ENCODE measurements around the gene HSD17B13. TPM values are rescaled to one million over a fixed set of nuclear protein-coding genes. Genes with fewer than 3 reads are reported as not detected.
"Not testable (repeated sequence)": the region's sequence is repeated elsewhere in the genome, so short reads cannot be mapped to it uniquely, and the experiment has no call there.

HSD17B13 gene
- total RNA-seq, 1 experiment from 2014 or later: not detected

DNA sequence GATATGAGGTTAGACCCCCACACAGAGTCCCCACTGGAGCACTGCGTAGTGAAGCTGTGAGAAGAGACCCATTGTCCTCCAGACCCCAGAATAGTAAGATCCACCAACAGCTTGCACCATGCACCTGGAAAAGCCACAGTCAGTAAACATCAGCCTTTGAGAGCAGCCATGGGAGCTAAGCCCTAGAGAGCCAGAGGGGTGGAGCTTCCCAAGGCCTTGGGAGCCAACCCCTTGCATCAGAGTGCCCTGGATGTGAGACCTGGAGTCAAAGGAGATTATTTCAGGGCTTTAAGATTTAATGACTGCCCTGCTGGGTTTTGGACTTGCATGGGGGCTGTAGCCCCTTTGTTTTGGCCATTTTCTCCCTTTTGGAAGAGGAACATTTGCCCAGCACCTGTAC lies 35.7 kb downstream of the HSD17B13 start:
- DNase-seq (ENCODE audit: low spot score) (no peak), ATAC-seq (no peak)
- TF ChIP-seq, protein P1, sequence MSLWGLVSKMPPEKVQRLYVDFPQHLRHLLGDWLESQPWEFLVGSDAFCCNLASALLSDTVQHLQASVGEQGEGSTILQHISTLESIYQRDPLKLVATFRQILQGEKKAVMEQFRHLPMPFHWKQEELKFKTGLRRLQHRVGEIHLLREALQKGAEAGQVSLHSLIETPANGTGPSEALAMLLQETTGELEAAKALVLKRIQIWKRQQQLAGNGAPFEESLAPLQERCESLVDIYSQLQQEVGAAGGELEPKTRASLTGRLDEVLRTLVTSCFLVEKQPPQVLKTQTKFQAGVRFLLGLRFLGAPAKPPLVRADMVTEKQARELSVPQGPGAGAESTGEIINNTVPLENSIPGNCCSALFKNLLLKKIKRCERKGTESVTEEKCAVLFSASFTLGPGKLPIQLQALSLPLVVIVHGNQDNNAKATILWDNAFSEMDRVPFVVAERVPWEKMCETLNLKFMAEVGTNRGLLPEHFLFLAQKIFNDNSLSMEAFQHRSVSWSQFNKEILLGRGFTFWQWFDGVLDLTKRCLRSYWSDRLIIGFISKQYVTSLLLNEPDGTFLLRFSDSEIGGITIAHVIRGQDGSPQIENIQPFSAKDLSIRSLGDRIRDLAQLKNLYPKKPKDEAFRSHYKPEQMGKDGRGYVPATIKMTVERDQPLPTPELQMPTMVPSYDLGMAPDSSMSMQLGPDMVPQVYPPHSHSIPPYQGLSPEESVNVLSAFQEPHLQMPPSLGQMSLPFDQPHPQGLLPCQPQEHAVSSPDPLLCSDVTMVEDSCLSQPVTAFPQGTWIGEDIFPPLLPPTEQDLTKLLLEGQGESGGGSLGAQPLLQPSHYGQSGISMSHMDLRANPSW (CRISPR knock-in tag; conservative IDR thresholded peaks at IDR 0.05; ENCODE audit: low read depth): no peak
- TF ChIP-seq CREB1 (CRISPR knock-in tag; IDR thresholded peaks at IDR 0.05) (no peak), ZNF219 (CRISPR knock-in tag; IDR thresholded peaks at IDR 0.05; ENCODE audit: borderline replicate concordance) (no peak), ETV6 (CRISPR knock-in tag; IDR thresholded peaks at IDR 0.05) (no peak), RORB (CRISPR knock-in tag; IDR thresholded peaks at IDR 0.05) (no peak), SOX15 (CRISPR knock-in tag; IDR thresholded peaks at IDR 0.05) (no peak), IRF2 (CRISPR knock-in tag; IDR thresholded peaks at IDR 0.05; ENCODE audit: borderline replicate concordance, low read depth) (no peak), HMGA2 (CRISPR knock-in tag; IDR thresholded peaks at IDR 0.05) (no peak), TEAD1 (CRISPR knock-in tag; IDR thresholded peaks at IDR 0.05) (no peak), GTF2I (CRISPR knock-in tag; conservative IDR thresholded peaks at IDR 0.05) (no peak), JUN (CRISPR knock-in tag; IDR thresholded peaks at IDR 0.05) (no peak), MYBL2 (CRISPR knock-in tag; IDR thresholded peaks at IDR 0.05) (no peak)
- peaks cover 44% of the 10 kb centered on the region for H3K36me3 Mint-ChIP-seq
- ChIA-PET CTCF (no interaction called here), POLR2A (no interaction called here)
- peaks cover 6% of the 10 kb centered on the region for H3K27me3 Mint-ChIP-seq (ENCODE audit: low read depth)
- no peaks in the 10 kb centered on the region for H3K4me1 Mint-ChIP-seq
- no peak overlapping the region for H3K4me3 Mint-ChIP-seq
- peaks cover 54% of the 10 kb centered on the region for H3K9me3 Mint-ChIP-seq
- H3K27ac Mint-ChIP-seq: no peak overlapping the region

DNA sequence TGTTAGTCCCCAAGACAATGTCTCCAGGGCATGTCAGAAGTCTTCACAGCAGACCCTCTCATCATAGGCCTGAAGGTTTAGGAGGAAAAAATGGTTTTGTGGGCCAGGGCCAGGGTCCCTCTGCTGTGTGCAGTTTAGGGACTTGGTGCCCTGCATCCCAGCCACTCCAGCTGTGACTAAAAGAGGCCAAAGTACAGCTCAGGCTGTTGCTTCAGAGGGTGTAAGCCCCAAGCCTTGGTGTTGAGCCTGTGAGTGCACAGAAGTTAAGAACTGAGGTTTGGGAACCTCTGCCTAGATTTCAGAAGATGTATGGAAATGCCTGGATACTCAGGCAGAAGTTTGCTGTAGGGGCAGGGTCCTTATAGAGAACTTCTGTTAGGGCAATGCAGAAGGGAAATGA lies 38.4 kb downstream of the HSD17B13 start:
- H3K4me3 Mint-ChIP-seq; H3K27me3 Mint-ChIP-seq (ENCODE audit: low read depth); DNase-seq (ENCODE audit: low spot score); H3K4me1 Mint-ChIP-seq; CTCF ChIA-PET; H3K27ac Mint-ChIP-seq; POLR2A ChIA-PET; ATAC-seq: not testable (repeated sequence)
- H3K9me3 Mint-ChIP-seq: peaks cover 56% of the 10 kb centered on the region
- peaks cover 44% of the 10 kb centered on the region for H3K36me3 Mint-ChIP-seq

DNA sequence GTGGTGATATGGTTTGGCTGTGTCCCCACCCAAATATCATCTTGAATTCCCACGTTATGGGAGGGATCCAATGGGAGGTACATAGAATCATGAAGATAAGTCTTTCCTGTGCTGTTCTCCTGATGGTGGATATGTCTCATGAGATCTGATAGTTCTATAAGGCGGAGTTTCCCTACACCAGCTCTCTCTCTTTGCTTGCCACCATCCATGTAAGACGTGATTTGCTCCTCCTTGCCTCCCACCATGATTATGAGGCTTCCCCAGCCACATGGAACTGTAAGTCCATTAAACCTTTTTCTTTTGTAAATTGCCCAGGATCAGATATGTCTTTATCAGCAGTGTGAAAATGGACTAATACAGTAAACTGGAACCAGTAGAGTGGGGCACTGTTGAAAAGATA lies 39.5 kb downstream of the HSD17B13 start:
- Mint-ChIP-seq H3K36me3 (peaks cover 44% of the 10 kb centered on the region), H3K27ac (no peak overlapping the region), H3K4me3 (no peak overlapping the region), H3K9me3 (peaks cover 56% of the 10 kb centered on the region), H3K27me3 (ENCODE audit: low read depth) (peaks cover 6% of the 10 kb centered on the region), H3K4me1 (no peaks in the 10 kb centered on the region)
- TF ChIP-seq, protein P2, sequence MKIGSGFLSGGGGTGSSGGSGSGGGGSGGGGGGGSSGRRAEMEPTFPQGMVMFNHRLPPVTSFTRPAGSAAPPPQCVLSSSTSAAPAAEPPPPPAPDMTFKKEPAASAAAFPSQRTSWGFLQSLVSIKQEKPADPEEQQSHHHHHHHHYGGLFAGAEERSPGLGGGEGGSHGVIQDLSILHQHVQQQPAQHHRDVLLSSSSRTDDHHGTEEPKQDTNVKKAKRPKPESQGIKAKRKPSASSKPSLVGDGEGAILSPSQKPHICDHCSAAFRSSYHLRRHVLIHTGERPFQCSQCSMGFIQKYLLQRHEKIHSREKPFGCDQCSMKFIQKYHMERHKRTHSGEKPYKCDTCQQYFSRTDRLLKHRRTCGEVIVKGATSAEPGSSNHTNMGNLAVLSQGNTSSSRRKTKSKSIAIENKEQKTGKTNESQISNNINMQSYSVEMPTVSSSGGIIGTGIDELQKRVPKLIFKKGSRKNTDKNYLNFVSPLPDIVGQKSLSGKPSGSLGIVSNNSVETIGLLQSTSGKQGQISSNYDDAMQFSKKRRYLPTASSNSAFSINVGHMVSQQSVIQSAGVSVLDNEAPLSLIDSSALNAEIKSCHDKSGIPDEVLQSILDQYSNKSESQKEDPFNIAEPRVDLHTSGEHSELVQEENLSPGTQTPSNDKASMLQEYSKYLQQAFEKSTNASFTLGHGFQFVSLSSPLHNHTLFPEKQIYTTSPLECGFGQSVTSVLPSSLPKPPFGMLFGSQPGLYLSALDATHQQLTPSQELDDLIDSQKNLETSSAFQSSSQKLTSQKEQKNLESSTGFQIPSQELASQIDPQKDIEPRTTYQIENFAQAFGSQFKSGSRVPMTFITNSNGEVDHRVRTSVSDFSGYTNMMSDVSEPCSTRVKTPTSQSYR (CRISPR knock-in tag; IDR thresholded peaks at IDR 0.05): no peak
- TF ChIP-seq GRHL2 (CRISPR knock-in tag; IDR thresholded peaks at IDR 0.05; ENCODE audit: insufficient replicate concordance, severe bottlenecking) (no peak), TEAD1 (CRISPR knock-in tag; IDR thresholded peaks at IDR 0.05) (no peak), GABPB1 (CRISPR knock-in tag; IDR thresholded peaks at IDR 0.05) (no peak), HMGA2 (CRISPR knock-in tag; IDR thresholded peaks at IDR 0.05) (no peak)
- TF ChIP-seq, protein P3, sequence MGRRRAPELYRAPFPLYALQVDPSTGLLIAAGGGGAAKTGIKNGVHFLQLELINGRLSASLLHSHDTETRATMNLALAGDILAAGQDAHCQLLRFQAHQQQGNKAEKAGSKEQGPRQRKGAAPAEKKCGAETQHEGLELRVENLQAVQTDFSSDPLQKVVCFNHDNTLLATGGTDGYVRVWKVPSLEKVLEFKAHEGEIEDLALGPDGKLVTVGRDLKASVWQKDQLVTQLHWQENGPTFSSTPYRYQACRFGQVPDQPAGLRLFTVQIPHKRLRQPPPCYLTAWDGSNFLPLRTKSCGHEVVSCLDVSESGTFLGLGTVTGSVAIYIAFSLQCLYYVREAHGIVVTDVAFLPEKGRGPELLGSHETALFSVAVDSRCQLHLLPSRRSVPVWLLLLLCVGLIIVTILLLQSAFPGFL (CRISPR knock-in tag; IDR thresholded peaks at IDR 0.05; ENCODE audit: borderline replicate concordance): no peak
- TF ChIP-seq, protein P4, sequence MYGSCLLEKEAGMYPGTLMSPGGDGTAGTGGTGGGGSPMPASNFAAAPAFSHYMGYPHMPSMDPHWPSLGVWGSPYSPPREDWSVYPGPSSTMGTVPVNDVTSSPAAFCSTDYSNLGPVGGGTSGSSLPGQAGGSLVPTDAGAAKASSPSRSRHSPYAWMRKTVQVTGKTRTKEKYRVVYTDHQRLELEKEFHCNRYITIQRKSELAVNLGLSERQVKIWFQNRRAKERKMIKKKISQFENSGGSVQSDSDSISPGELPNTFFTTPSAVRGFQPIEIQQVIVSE (CRISPR knock-in tag; IDR thresholded peaks at IDR 0.05; ENCODE audit: borderline replicate concordance): no peak
- TF ChIP-seq, protein P5, sequence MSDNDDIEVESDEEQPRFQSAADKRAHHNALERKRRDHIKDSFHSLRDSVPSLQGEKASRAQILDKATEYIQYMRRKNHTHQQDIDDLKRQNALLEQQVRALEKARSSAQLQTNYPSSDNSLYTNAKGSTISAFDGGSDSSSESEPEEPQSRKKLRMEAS (CRISPR knock-in tag; IDR thresholded peaks at IDR 0.05): no peak
- ChIA-PET POLR2A (no interaction called here), CTCF (no interaction called here)
- no peak for ATAC-seq
- DNase-seq (ENCODE audit: low spot score): no peak

Measured in WTC11 (cell line).